ENCODE measurements around the gene GPR18.
A peak's percentile ranks its signal among the peaks of the same experiment; 100 is the strongest.

GPR18 gene

GRCh38 chr13:99270518-99270917 lies 12.3 kb upstream of the GPR18 start:
- no peaks in the 10 kb centered on the region for H3K9me3 ChIP-seq (ENCODE audit: control insufficient read depth in 2 of 2, low read length in 2 of 2)
- peak overlapping the region; percentile 5 to 44 for H3K27ac ChIP-seq (ENCODE audit: low read depth in 2 of 2, low read length in 2 of 2)
- no peaks in the 10 kb centered on the region for H3K4me1 ChIP-seq (ENCODE audit: control insufficient read depth in 2 of 2, insufficient read depth in 2 of 2, low read length in 2 of 2)
- no peak overlapping the region for H3K4me3 ChIP-seq (ENCODE audit: low read length in 2 of 2)
- peaks cover 1 to 9% of the 10 kb centered on the region in 2 donors for H3K36me3 ChIP-seq (ENCODE audit: control insufficient read depth in 2 of 2, insufficient read depth in 2 of 2, low read length in 2 of 2)
- no peak overlapping the region for H3K9ac ChIP-seq (ENCODE audit: low read depth in 1 of 2, low read length in 2 of 2)
- H3K27me3 ChIP-seq (ENCODE audit: control insufficient read depth in 2 of 2, insufficient read depth in 2 of 2, low read length in 2 of 2), result no peaks in the 10 kb centered on the region

GRCh38 chr13:99269627-99270241 lies 11.6 kb upstream of the GPR18 start:
- no peaks in the 10 kb centered on the region for H3K9me3 ChIP-seq (ENCODE audit: control insufficient read depth in 2 of 2, low read length in 2 of 2)

GRCh38 chr13:99268822-99269221 lies 10.6 kb upstream of the GPR18 start:
- Histone ChIP-seq H3K36me3 (ENCODE audit: control insufficient read depth in 2 of 2, insufficient read depth in 2 of 2, low read length in 2 of 2) (peaks cover 3 to 16% of the 10 kb centered on the region in 2 donors), H3K4me3 (ENCODE audit: low read length in 2 of 2) (no peak overlapping the region), H3K27me3 (ENCODE audit: control insufficient read depth in 2 of 2, insufficient read depth in 2 of 2, low read length in 2 of 2) (no peaks in the 10 kb centered on the region), H3K27ac (ENCODE audit: low read depth in 2 of 2, low read length in 2 of 2) (no peak overlapping the region), H3K9ac (ENCODE audit: low read depth in 1 of 2, low read length in 2 of 2) (no peak overlapping the region), H3K4me1 (ENCODE audit: control insufficient read depth in 2 of 2, insufficient read depth in 2 of 2, low read length in 2 of 2) (peaks cover 0 to 4% of the 10 kb centered on the region in 2 donors), H3K9me3 (ENCODE audit: control insufficient read depth in 2 of 2, low read length in 2 of 2) (no peaks in the 10 kb centered on the region)

More at GRCh38 chr13:99269627-99270241, 11.6 kb upstream of the GPR18 start:
- Histone ChIP-seq H3K9ac (ENCODE audit: low read depth in 1 of 2, low read length in 2 of 2) (no peak overlapping the region), H3K36me3 (ENCODE audit: control insufficient read depth in 2 of 2, insufficient read depth in 2 of 2, low read length in 2 of 2) (peaks cover 3 to 9% of the 10 kb centered on the region in 2 donors), H3K27me3 (ENCODE audit: control insufficient read depth in 2 of 2, insufficient read depth in 2 of 2, low read length in 2 of 2) (no peaks in the 10 kb centered on the region), H3K27ac (ENCODE audit: low read depth in 2 of 2, low read length in 2 of 2) (peak overlapping the region in 1 of 2 donors; percentile 16), H3K4me3 (ENCODE audit: low read length in 2 of 2) (no peak overlapping the region), H3K4me1 (ENCODE audit: control insufficient read depth in 2 of 2, insufficient read depth in 2 of 2, low read length in 2 of 2) (no peaks in the 10 kb centered on the region)

- no peak overlapping the region for H3K9ac ChIP-seq (ENCODE audit: low read depth in 1 of 2, low read length in 2 of 2)
- H3K27me3 ChIP-seq (ENCODE audit: control insufficient read depth in 2 of 2, insufficient read depth in 2 of 2, low read length in 2 of 2), result no peaks in the 10 kb centered on the region
- H3K36me3 ChIP-seq (ENCODE audit: control insufficient read depth in 2 of 2, insufficient read depth in 2 of 2, low read length in 2 of 2), result peaks cover 3 to 16% of the 10 kb centered on the region in 2 donors
- no peak overlapping the region for H3K4me3 ChIP-seq (ENCODE audit: low read length in 2 of 2)
- peaks cover 0 to 4% of the 10 kb centered on the region in 2 donors for H3K4me1 ChIP-seq (ENCODE audit: control insufficient read depth in 2 of 2, insufficient read depth in 2 of 2, low read length in 2 of 2)
- no peak overlapping the region for H3K27ac ChIP-seq (ENCODE audit: low read depth in 2 of 2, low read length in 2 of 2)
- H3K9me3 ChIP-seq (ENCODE audit: control insufficient read depth in 2 of 2, low read length in 2 of 2), result no peaks in the 10 kb centered on the region
Observed at GRCh38 chr13:99267927-99268326, 9.7 kb upstream of the GPR18 start.

- H3K27me3 ChIP-seq (ENCODE audit: control insufficient read depth in 2 of 2, insufficient read depth in 2 of 2, low read length in 2 of 2), result no peaks in the 10 kb centered on the region
- no peak overlapping the region for H3K27ac ChIP-seq (ENCODE audit: low read depth in 2 of 2, low read length in 2 of 2)
- peaks cover 0 to 6% of the 10 kb centered on the region in 2 donors for H3K4me1 ChIP-seq (ENCODE audit: control insufficient read depth in 2 of 2, insufficient read depth in 2 of 2, low read length in 2 of 2)
- no peaks in the 10 kb centered on the region for H3K9me3 ChIP-seq (ENCODE audit: control insufficient read depth in 2 of 2, low read length in 2 of 2)
- H3K36me3 ChIP-seq (ENCODE audit: control insufficient read depth in 2 of 2, insufficient read depth in 2 of 2, low read length in 2 of 2), result peaks cover 3 to 16% of the 10 kb centered on the region in 2 donors
- no peak overlapping the region for H3K4me3 ChIP-seq (ENCODE audit: low read length in 2 of 2)
- H3K9ac ChIP-seq (ENCODE audit: low read depth in 1 of 2, low read length in 2 of 2), result no peak overlapping the region
Observed at GRCh38 chr13:99266827-99267226, 8.6 kb upstream of the GPR18 start.

- Histone ChIP-seq H3K4me1 (ENCODE audit: control insufficient read depth in 2 of 2, insufficient read depth in 2 of 2, low read length in 2 of 2) (peaks cover 0 to 7% of the 10 kb centered on the region in 2 donors), H3K4me3 (ENCODE audit: low read length in 2 of 2) (no peak overlapping the region), H3K36me3 (ENCODE audit: control insufficient read depth in 2 of 2, insufficient read depth in 2 of 2, low read length in 2 of 2) (peaks cover 5 to 16% of the 10 kb centered on the region in 2 donors), H3K27ac (ENCODE audit: low read depth in 2 of 2, low read length in 2 of 2) (no peak overlapping the region), H3K9ac (ENCODE audit: low read depth in 1 of 2, low read length in 2 of 2) (no peak overlapping the region), H3K27me3 (ENCODE audit: control insufficient read depth in 2 of 2, insufficient read depth in 2 of 2, low read length in 2 of 2) (no peaks in the 10 kb centered on the region), H3K9me3 (ENCODE audit: control insufficient read depth in 2 of 2, low read length in 2 of 2) (no peaks in the 10 kb centered on the region)
Observed at GRCh38 chr13:99265821-99266426, 7.7 kb upstream of the GPR18 start.

- no peak overlapping the region for H3K27ac ChIP-seq (ENCODE audit: low read depth in 2 of 2, low read length in 2 of 2)
- no peaks in the 10 kb centered on the region for H3K27me3 ChIP-seq (ENCODE audit: control insufficient read depth in 2 of 2, insufficient read depth in 2 of 2, low read length in 2 of 2)
- peaks cover 0 to 12% of the 10 kb centered on the region in 2 donors for H3K4me1 ChIP-seq (ENCODE audit: control insufficient read depth in 2 of 2, insufficient read depth in 2 of 2, low read length in 2 of 2)
- no peak overlapping the region for H3K4me3 ChIP-seq (ENCODE audit: low read length in 2 of 2)
- H3K36me3 ChIP-seq (ENCODE audit: control insufficient read depth in 2 of 2, insufficient read depth in 2 of 2, low read length in 2 of 2), result peaks cover 5 to 16% of the 10 kb centered on the region in 2 donors
- no peaks in the 10 kb centered on the region for H3K9me3 ChIP-seq (ENCODE audit: control insufficient read depth in 2 of 2, low read length in 2 of 2)
- peak overlapping the region in 1 of 2 donors; percentile 24 for H3K9ac ChIP-seq (ENCODE audit: low read depth in 1 of 2, low read length in 2 of 2)
Observed at GRCh38 chr13:99265162-99265800, 7.1 kb upstream of the GPR18 start.

GRCh38 chr13:99264051-99264450 lies 5.9 kb upstream of the GPR18 start:
- Histone ChIP-seq H3K36me3 (ENCODE audit: control insufficient read depth in 2 of 2, insufficient read depth in 2 of 2, low read length in 2 of 2) (peaks cover 5 to 22% of the 10 kb centered on the region in 2 donors), H3K4me3 (ENCODE audit: low read length in 2 of 2) (no peak overlapping the region), H3K27ac (ENCODE audit: low read depth in 2 of 2, low read length in 2 of 2) (no peak overlapping the region), H3K9ac (ENCODE audit: low read depth in 1 of 2, low read length in 2 of 2) (no peak overlapping the region), H3K9me3 (ENCODE audit: control insufficient read depth in 2 of 2, low read length in 2 of 2) (no peaks in the 10 kb centered on the region), H3K4me1 (ENCODE audit: control insufficient read depth in 2 of 2, insufficient read depth in 2 of 2, low read length in 2 of 2) (peaks cover 0 to 17% of the 10 kb centered on the region in 2 donors), H3K27me3 (ENCODE audit: control insufficient read depth in 2 of 2, insufficient read depth in 2 of 2, low read length in 2 of 2) (no peaks in the 10 kb centered on the region)

GRCh38 chr13:99263126-99263785 lies 5.1 kb upstream of the GPR18 start:
- Histone ChIP-seq H3K9ac (ENCODE audit: low read depth in 1 of 2, low read length in 2 of 2) (no peak overlapping the region), H3K9me3 (ENCODE audit: control insufficient read depth in 2 of 2, low read length in 2 of 2) (no peaks in the 10 kb centered on the region), H3K27me3 (ENCODE audit: control insufficient read depth in 2 of 2, insufficient read depth in 2 of 2, low read length in 2 of 2) (no peaks in the 10 kb centered on the region), H3K4me3 (ENCODE audit: low read length in 2 of 2) (no peak overlapping the region), H3K36me3 (ENCODE audit: control insufficient read depth in 2 of 2, insufficient read depth in 2 of 2, low read length in 2 of 2) (peaks cover 5 to 22% of the 10 kb centered on the region in 2 donors), H3K4me1 (ENCODE audit: control insufficient read depth in 2 of 2, insufficient read depth in 2 of 2, low read length in 2 of 2) (peaks cover 0 to 17% of the 10 kb centered on the region in 2 donors), H3K27ac (ENCODE audit: low read depth in 2 of 2, low read length in 2 of 2) (no peak overlapping the region)

- H3K9ac ChIP-seq (ENCODE audit: low read depth in 1 of 2, low read length in 2 of 2), result no peak overlapping the region
- H3K36me3 ChIP-seq (ENCODE audit: control insufficient read depth in 2 of 2, insufficient read depth in 2 of 2, low read length in 2 of 2), result peaks cover 5 to 13% of the 10 kb centered on the region in 2 donors
- peaks cover 0 to 17% of the 10 kb centered on the region in 2 donors for H3K4me1 ChIP-seq (ENCODE audit: control insufficient read depth in 2 of 2, insufficient read depth in 2 of 2, low read length in 2 of 2)
- H3K27me3 ChIP-seq (ENCODE audit: control insufficient read depth in 2 of 2, insufficient read depth in 2 of 2, low read length in 2 of 2), result no peaks in the 10 kb centered on the region
- H3K4me3 ChIP-seq (ENCODE audit: low read length in 2 of 2), result no peak overlapping the region
- no peaks in the 10 kb centered on the region for H3K9me3 ChIP-seq (ENCODE audit: control insufficient read depth in 2 of 2, low read length in 2 of 2)
- H3K27ac ChIP-seq (ENCODE audit: low read depth in 2 of 2, low read length in 2 of 2), result no peak overlapping the region
Observed at GRCh38 chr13:99261059-99261458, 2.9 kb upstream of the GPR18 start.

All from mucosa of rectum (tissue), 2 donors.